Activated CD4-positive, alpha-beta T cell treated with anti-CD3 and anti-CD28 coated beads, Interleukin-2, amount 10 ng/mL, durations not matched to agents 24 days and 14 days (primary cell): ENCODE measurements around the gene DST. TPM values are rescaled to one million over a fixed set of nuclear protein-coding genes. Genes with fewer than 3 reads are reported as not detected.

Experiments
- DNase-seq: peaks from one replicate; pipeline ENCODE4 v3.0.0; 2022
- H3K27ac Mint-ChIP-seq: one replicate; pipeline ENCODE4 v1.8.0; 2022; ENCODE audit warnings: mild to moderate bottlenecking, mixed read lengths
- H3K27me3 Mint-ChIP-seq: one replicate; pipeline ENCODE4 v1.8.0; 2022; ENCODE audit warnings: mixed read lengths
- H3K36me3 Mint-ChIP-seq: one replicate; pipeline ENCODE4 v1.8.0; 2022; ENCODE audit warnings: low read depth, mild to moderate bottlenecking, mixed read lengths
- H3K4me1 Mint-ChIP-seq: one replicate; pipeline ENCODE4 v1.8.0; 2021; ENCODE audit warnings: mixed read lengths
- H3K4me3 Mint-ChIP-seq: one replicate; pipeline ENCODE4 v1.8.0; 2022; ENCODE audit warnings: mild to moderate bottlenecking, moderate library complexity, mixed read lengths
- H3K9me3 Mint-ChIP-seq: one replicate; pipeline ENCODE4 v1.8.0; 2021; ENCODE audit warnings: mixed read lengths
- intact Hi-C: fragments of 100-400 bp; cut with micrococcal nuclease; formaldehyde crosslinking; loops from one replicate; pipeline ENCODE4 v1.15.1; 2023
- total RNA-seq: library from RNA; stranded (reverse); gene quantifications from 2 replicates; pipeline ENCODE4 v1.2.3, GENCODE V29; 2022

DST gene
- total RNA-seq, 1 donor from 2014 or later: 8.0 TPM

GRCh38 chr6:56459030-56459805, 183.5 kb downstream of the DST start:
- intact Hi-C loops: no loop called here
- Mint-ChIP-seq H3K4me1 (no peaks in the 10 kb centered on the region), H3K27ac (no peak overlapping the region), H3K9me3 (no peaks in the 10 kb centered on the region), H3K36me3 (no peaks in the 10 kb centered on the region), H3K27me3 (no peaks in the 10 kb centered on the region), H3K4me3 (no peak overlapping the region)
- no peak for DNase-seq

- H3K27ac Mint-ChIP-seq: no peak overlapping the region
- intact Hi-C loops: no loop called here
- no peak overlapping the region for H3K4me3 Mint-ChIP-seq
- no peaks in the 10 kb centered on the region for H3K4me1 Mint-ChIP-seq
- H3K9me3 Mint-ChIP-seq: no peaks in the 10 kb centered on the region
- no peaks in the 10 kb centered on the region for H3K36me3 Mint-ChIP-seq
- H3K27me3 Mint-ChIP-seq: no peaks in the 10 kb centered on the region
- DNase-seq: no peak
Observed at GRCh38 chr6:56458324-56458884, 184.3 kb downstream of the DST start.

GRCh38 chr6:56456785-56457184, 185.9 kb downstream of the DST start:
- intact Hi-C loops: no loop called here
- no peaks in the 10 kb centered on the region for H3K4me1 Mint-ChIP-seq
- no peaks in the 10 kb centered on the region for H3K36me3 Mint-ChIP-seq
- no peak overlapping the region for H3K27ac Mint-ChIP-seq
- H3K4me3 Mint-ChIP-seq: no peak overlapping the region
- no peaks in the 10 kb centered on the region for H3K9me3 Mint-ChIP-seq
- H3K27me3 Mint-ChIP-seq: no peaks in the 10 kb centered on the region
- DNase-seq: no peak

GRCh38 chr6:56450882-56451739, 191.6 kb downstream of the DST start:
- no peaks in the 10 kb centered on the region for H3K9me3 Mint-ChIP-seq
- no peaks in the 10 kb centered on the region for H3K27me3 Mint-ChIP-seq
- no peak overlapping the region for H3K4me3 Mint-ChIP-seq
- H3K27ac Mint-ChIP-seq: no peak overlapping the region
- H3K36me3 Mint-ChIP-seq: no peaks in the 10 kb centered on the region
- intact Hi-C loops: no loop called here
- no peaks in the 10 kb centered on the region for H3K4me1 Mint-ChIP-seq
- DNase-seq: no peak

GRCh38 chr6:56450376-56450775, 192.3 kb downstream of the DST start:
- Mint-ChIP-seq H3K27me3 (no peaks in the 10 kb centered on the region), H3K9me3 (no peaks in the 10 kb centered on the region), H3K4me3 (no peak overlapping the region), H3K27ac (no peak overlapping the region), H3K36me3 (no peaks in the 10 kb centered on the region), H3K4me1 (no peaks in the 10 kb centered on the region)
- intact Hi-C loops: no loop called here
- DNase-seq: no peak

- no peak overlapping the region for H3K4me3 Mint-ChIP-seq
- no peaks in the 10 kb centered on the region for H3K4me1 Mint-ChIP-seq
- no peaks in the 10 kb centered on the region for H3K27me3 Mint-ChIP-seq
- no peak overlapping the region for H3K27ac Mint-ChIP-seq
- no peaks in the 10 kb centered on the region for H3K9me3 Mint-ChIP-seq
- DNase-seq: no peak
- intact Hi-C loops: no loop called here
- no peaks in the 10 kb centered on the region for H3K36me3 Mint-ChIP-seq
Observed at GRCh38 chr6:56448046-56448445, 194.6 kb downstream of the DST start.

- Mint-ChIP-seq H3K9me3 (no peaks in the 10 kb centered on the region), H3K27me3 (no peaks in the 10 kb centered on the region), H3K4me3 (no peak overlapping the region), H3K36me3 (no peaks in the 10 kb centered on the region), H3K4me1 (no peaks in the 10 kb centered on the region), H3K27ac (no peak overlapping the region)
- no peak for DNase-seq
- intact Hi-C loops: no loop called here
Observed at GRCh38 chr6:56445818-56446217, 196.9 kb downstream of the DST start.

- DNase-seq: no peak
- Mint-ChIP-seq H3K27ac (no peak overlapping the region), H3K4me1 (no peaks in the 10 kb centered on the region), H3K27me3 (no peaks in the 10 kb centered on the region), H3K4me3 (no peak overlapping the region), H3K36me3 (no peaks in the 10 kb centered on the region), H3K9me3 (no peaks in the 10 kb centered on the region)
- intact Hi-C loops: no loop called here
Observed at GRCh38 chr6:56444855-56445254, 197.8 kb downstream of the DST start.

- Mint-ChIP-seq H3K27me3 (no peaks in the 10 kb centered on the region), H3K9me3 (peaks cover 4% of the 10 kb centered on the region), H3K27ac (no peak overlapping the region), H3K4me3 (no peak overlapping the region), H3K36me3 (no peaks in the 10 kb centered on the region), H3K4me1 (no peaks in the 10 kb centered on the region)
- intact Hi-C loops: no loop called here
- DNase-seq: no peak
Observed at GRCh38 chr6:56440551-56440981, 202.1 kb downstream of the DST start.

GRCh38 chr6:56437171-56437900, 205.4 kb downstream of the DST start:
- intact Hi-C loops: no loop called here
- Mint-ChIP-seq H3K27ac (no peak overlapping the region), H3K4me3 (no peak overlapping the region), H3K4me1 (no peaks in the 10 kb centered on the region), H3K9me3 (peaks cover 4% of the 10 kb centered on the region), H3K36me3 (no peaks in the 10 kb centered on the region), H3K27me3 (no peaks in the 10 kb centered on the region)
- DNase-seq: no peak

- no peak overlapping the region for H3K27ac Mint-ChIP-seq
- no peak for DNase-seq
- intact Hi-C loops: no loop called here
- no peaks in the 10 kb centered on the region for H3K27me3 Mint-ChIP-seq
- H3K36me3 Mint-ChIP-seq: no peaks in the 10 kb centered on the region
- H3K4me1 Mint-ChIP-seq: no peaks in the 10 kb centered on the region
- H3K9me3 Mint-ChIP-seq: peaks cover 4% of the 10 kb centered on the region
- H3K4me3 Mint-ChIP-seq: no peak overlapping the region
Observed at GRCh38 chr6:56435754-56436153, 206.9 kb downstream of the DST start.

GRCh38 chr6:56435326-56435725, 207.4 kb downstream of the DST start:
- H3K4me1 Mint-ChIP-seq: no peaks in the 10 kb centered on the region
- peaks cover 4% of the 10 kb centered on the region for H3K9me3 Mint-ChIP-seq
- no peak for DNase-seq
- no peak overlapping the region for H3K4me3 Mint-ChIP-seq
- intact Hi-C loops: no loop called here
- no peaks in the 10 kb centered on the region for H3K36me3 Mint-ChIP-seq
- H3K27ac Mint-ChIP-seq: no peak overlapping the region
- H3K27me3 Mint-ChIP-seq: no peaks in the 10 kb centered on the region

- intact Hi-C loops: no loop called here
- Mint-ChIP-seq H3K4me3 (no peak overlapping the region), H3K27me3 (no peaks in the 10 kb centered on the region), H3K27ac (no peak overlapping the region), H3K36me3 (no peaks in the 10 kb centered on the region), H3K9me3 (peaks cover 4% of the 10 kb centered on the region), H3K4me1 (no peaks in the 10 kb centered on the region)
- no peak for DNase-seq
Observed at GRCh38 chr6:56434606-56435005, 208.1 kb downstream of the DST start.

- Mint-ChIP-seq H3K27ac (no peak overlapping the region), H3K36me3 (no peaks in the 10 kb centered on the region), H3K4me3 (no peak overlapping the region), H3K27me3 (no peaks in the 10 kb centered on the region), H3K9me3 (peaks cover 4% of the 10 kb centered on the region), H3K4me1 (no peaks in the 10 kb centered on the region)
- DNase-seq: no peak
- intact Hi-C loops: no loop called here
Observed at GRCh38 chr6:56433119-56433518, 209.6 kb downstream of the DST start.
